ENCODE data around the gene CDC14A.

GRCh38 chr1:100383743-100384405 is 31.6 kb downstream of the CDC14A start:
- TF ChIP-seq CTCF (IDR thresholded peaks at IDR 0.05) (no peak), POLR2A (IDR thresholded peaks at IDR 0.05) (no peak)

Data from adrenal gland (tissue), 5 donors.